NB4 (cell line): ENCODE results near the gene SLC35G3.
"Not testable (repeated sequence)": the region's sequence is repeated elsewhere in the genome, so short reads cannot be mapped to it uniquely, and the experiment has no call there.

Source experiments
- DNase-seq: peaks from one replicate; pipeline ENCODE4 v3.0.0; 2010; ENCODE audit warnings: low read depth
- H3K4me3 ChIP-seq: one replicate; pipeline ENCODE4 v1.5.1; 2011; ENCODE audit warnings: mild to moderate bottlenecking, low read depth, low read length, moderate library complexity
- MAX ChIP-seq: IDR thresholded peaks from 2 replicates; pipeline ENCODE4 v1.6.1; 2011; ENCODE audit warnings: low read depth, low read length
- MYC ChIP-seq: IDR thresholded peaks from 2 replicates; pipeline ENCODE4 v1.6.1; 2011; ENCODE audit warnings: low read depth, low read length
- POLR2A ChIP-seq: IDR thresholded peaks from 2 replicates; pipeline ENCODE4 v1.6.1; 2011; ENCODE audit warnings: mild to moderate bottlenecking; ENCODE audit not compliant: insufficient read length; ENCODE audit errors: extremely low read depth
- TF ChIP-seq, protein P1 (sequence below): IDR thresholded peaks from one replicate; pipeline ENCODE4 v1.5.1; 2012; ENCODE audit warnings: low read depth, low read length

The SLC35G3 gene

DNA sequence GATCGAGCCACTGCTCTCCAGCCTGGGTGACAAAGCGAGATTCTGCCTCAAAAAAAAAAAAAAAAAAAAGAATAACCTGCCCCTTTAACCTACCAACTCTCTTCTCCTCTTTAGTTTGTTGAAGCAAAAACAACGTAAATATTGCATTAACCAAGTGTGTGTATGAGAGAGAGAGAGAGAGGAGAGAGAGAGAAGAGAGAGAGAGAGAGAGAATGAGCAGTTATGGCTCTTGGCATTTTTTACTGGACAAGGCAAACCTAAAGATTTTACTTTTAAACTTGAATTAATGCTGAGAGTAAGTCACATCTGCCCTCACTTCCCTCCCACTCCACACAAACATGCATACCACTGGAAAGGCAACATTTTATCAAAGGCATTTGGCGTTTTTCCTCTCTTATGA, 45.6 kb upstream of the SLC35G3 start:
- H3K4me3 ChIP-seq = no peak overlapping the region
- TF ChIP-seq POLR2A (no peak), MYC (no peak), MAX (no peak)
- TF ChIP-seq, protein P1, sequence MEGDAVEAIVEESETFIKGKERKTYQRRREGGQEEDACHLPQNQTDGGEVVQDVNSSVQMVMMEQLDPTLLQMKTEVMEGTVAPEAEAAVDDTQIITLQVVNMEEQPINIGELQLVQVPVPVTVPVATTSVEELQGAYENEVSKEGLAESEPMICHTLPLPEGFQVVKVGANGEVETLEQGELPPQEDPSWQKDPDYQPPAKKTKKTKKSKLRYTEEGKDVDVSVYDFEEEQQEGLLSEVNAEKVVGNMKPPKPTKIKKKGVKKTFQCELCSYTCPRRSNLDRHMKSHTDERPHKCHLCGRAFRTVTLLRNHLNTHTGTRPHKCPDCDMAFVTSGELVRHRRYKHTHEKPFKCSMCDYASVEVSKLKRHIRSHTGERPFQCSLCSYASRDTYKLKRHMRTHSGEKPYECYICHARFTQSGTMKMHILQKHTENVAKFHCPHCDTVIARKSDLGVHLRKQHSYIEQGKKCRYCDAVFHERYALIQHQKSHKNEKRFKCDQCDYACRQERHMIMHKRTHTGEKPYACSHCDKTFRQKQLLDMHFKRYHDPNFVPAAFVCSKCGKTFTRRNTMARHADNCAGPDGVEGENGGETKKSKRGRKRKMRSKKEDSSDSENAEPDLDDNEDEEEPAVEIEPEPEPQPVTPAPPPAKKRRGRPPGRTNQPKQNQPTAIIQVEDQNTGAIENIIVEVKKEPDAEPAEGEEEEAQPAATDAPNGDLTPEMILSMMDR = no peak
- no peak for DNase-seq

- no peak for DNase-seq
- no peak overlapping the region for H3K4me3 ChIP-seq
- TF ChIP-seq POLR2A (no peak), MYC (no peak), MAX (no peak)
- TF ChIP-seq, protein P1 = no peak
Measured at GRCh38 chr17:35238821-35239220, 44.6 kb upstream of the SLC35G3 start.

- H3K4me3 ChIP-seq = no peak overlapping the region
- no peak for DNase-seq
- TF ChIP-seq, protein P1 = no peak
- no peak for TF ChIP-seq MYC
- TF ChIP-seq MAX = no peak
Measured at GRCh38 chr17:35236821-35237220, 42.6 kb upstream of the SLC35G3 start.

DNA sequence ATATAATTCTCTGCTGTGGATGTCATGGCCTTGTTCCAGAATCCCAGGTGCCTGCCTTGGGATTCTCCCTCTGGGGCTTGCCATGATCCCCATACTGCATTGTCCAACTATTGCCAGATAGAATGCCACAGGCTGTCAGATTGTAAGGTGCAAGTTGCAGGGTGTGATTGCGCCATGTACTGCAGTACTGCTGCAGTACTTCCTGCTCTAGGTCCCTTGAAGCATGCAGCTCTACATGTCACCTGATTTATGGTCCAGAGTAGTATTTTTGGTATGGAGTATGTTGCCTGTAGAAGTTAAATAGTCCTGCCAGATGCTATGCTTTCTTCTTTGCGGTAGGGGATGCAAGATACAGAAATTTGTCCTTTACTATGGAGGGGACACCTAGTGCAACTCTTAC, 41.7 kb upstream of the SLC35G3 start:
- no peak for TF ChIP-seq MYC
- TF ChIP-seq, protein P1 = no peak
- TF ChIP-seq MAX = no peak
- no peak for TF ChIP-seq POLR2A
- no peak for DNase-seq
- no peak overlapping the region for H3K4me3 ChIP-seq

DNA sequence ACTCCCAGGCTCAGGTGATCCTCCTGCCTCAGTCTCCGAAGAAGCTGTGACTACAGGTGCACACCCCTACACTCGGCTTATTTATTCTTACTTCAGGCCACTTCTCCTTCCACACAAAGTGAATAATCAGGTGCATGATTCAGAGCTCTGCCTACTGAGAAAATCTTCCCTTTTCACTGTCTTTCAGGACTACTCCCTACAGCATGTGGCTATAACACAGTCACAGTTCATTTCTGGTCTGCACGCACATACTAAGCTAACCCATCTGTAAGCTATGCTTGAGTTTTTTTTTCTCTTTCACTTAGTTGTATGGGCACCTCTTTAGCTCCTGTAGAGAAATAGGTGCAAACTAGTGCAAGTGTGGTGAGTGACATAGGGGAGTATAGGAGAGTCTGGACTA, 41.1 kb upstream of the SLC35G3 start:
- no peak for DNase-seq
- no peak for TF ChIP-seq MYC
- TF ChIP-seq, protein P1 = no peak
- TF ChIP-seq MAX = no peak
- no peak for TF ChIP-seq POLR2A
- no peak overlapping the region for H3K4me3 ChIP-seq

DNA sequence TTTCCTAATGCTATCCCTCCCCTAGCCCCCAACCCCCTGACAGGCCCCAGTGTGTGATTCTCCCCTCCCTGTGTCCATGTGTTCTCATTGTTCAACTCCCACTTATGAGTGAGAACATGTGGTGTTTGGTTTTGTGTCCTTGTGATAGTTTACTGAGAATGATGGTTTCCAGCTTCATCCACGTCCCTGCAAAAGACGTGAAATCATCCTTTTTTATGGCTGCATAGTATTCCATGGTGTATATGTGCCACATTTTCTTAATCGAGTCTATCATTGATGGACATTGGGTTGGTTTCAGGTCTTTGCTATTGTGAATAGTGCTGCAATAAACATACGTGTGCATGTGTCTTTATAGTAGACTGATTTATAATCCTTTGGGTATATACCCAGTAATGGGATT, 40.1 kb upstream of the SLC35G3 start:
- not testable (repeated sequence) for DNase-seq, H3K4me3 ChIP-seq

DNA sequence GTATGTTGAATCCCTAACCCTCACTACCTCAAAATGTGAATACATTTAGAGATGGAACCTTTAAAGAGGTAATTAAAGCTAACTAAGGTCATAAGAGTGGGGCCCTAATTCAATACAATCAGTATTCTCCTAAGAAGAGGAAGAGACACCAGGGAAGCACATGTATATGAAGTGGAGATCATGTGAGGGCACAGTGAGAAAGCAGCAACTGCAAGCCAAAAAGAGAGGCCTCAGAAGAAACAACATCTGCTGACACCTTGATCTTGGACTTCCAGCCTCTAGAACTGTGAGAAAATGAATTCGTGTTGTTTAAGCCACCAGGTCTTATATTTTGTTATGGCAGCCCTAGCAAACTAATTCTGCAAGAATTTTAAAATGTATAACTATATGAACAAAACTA, 35.4 kb upstream of the SLC35G3 start:
- no peak for TF ChIP-seq MAX
- TF ChIP-seq, protein P1 = no peak
- no peak for TF ChIP-seq MYC
- TF ChIP-seq POLR2A = no peak

More for the DNA sequence above, 35.4 kb upstream of the SLC35G3 start:
- no peak overlapping the region for H3K4me3 ChIP-seq
- no peak for DNase-seq
